ENCODE results near the gene SCYL1.

The SCYL1 gene

GRCh38 chr11:65492637-65493366 is 32.1 kb upstream of the SCYL1 start:
- no peak for DNase-seq (ENCODE audit: low read depth, low spot score)
- no peak overlapping the region for H3K4me3 ChIP-seq (ENCODE audit: low read length)

DNA sequence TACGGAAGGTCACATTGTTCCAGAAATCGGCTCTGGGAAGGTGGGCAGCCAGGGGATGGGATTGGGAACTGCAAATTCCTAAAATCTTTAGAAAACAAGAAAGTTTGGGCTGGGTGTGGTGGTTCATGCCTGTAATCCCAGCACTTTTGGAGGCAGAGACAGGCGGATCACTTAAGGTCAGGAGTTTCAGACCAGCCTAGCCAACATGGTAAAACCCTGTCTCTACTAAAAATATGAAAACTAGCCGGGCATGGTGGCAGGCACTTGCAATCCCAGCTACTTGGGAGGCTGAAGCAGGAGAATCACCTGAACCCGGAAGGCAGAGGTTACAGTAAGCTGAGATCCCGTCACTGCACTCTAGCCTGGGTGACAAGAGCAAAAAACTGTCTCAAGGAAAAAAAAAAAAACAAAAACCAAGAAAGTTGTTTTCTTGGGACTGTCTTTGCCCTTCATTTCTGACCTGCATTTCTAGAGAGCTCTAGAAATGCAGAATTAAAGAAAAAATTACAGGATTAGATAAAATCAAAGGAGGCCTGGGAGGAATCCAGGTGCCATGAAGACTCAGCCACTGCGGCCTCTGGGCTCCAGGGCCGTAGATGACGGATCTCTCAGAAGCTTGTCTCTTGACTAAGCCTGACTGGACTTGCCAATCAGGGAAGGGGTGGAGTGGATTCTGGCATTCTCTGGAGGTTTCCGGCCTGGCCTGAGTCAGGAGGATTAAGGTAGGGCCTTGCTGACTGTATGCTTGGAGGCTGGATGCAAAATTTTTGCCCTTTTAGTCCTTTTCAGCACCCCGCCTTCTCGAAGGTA is 31.3 kb upstream of the SCYL1 start:
- no peak overlapping the region for H3K4me3 ChIP-seq (ENCODE audit: low read length)
- no peak for DNase-seq (ENCODE audit: low read depth, low spot score)

DNA sequence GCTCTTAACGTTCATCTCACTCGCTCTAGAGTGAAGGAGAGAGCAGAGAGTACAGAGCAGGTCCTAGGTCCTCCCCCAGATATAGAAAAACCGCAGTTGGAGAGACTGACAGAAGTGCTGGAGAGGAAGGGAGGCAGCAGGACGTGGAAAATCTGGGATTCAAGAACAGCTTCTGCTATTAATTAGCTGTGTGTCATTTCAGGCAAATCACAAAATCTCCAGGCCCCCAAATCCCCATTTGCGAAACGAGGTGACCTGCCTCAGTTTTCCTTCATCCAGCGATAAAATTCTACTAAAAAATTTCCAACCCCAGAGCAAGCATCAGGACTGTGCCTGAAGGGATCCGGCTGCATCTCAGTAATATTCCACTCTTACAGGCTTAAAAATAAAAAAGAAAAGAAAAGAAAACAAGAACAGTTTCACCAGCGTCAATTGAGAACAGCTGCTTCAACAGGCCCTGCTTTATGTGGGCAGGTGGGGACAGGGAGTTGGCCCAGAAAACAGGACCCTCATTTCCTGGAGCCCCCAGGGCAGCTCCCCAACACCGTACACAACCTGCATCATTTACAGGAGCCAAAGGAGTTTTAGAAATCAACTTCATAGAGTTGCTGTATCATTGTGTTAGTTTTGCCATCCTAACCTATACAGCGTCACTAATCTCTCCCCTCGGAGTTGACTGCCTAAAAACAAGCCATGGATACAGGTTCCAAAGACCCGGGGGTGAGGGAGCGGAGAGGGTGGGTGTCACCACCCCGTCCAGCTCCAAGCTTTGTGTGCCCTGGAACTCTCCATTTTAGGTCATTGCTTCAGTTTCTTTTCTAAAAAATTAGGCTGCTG is 28.4 kb upstream of the SCYL1 start:
- no peak for DNase-seq (ENCODE audit: low read depth, low spot score)
- H3K4me3 ChIP-seq (ENCODE audit: low read length), result peak overlapping the region; percentile 54

- H3K4me3 ChIP-seq (ENCODE audit: low read length), result peak overlapping the region; percentile 75
- peak; percentile 98 for DNase-seq (ENCODE audit: low read depth, low spot score)
These were observed 27.5 kb upstream of the SCYL1 start for GRCh38 chr11:65497141-65498041.

- peak overlapping the region; percentile 75 for H3K4me3 ChIP-seq (ENCODE audit: low read length)
- peak; percentile 85 for DNase-seq (ENCODE audit: low read depth, low spot score)
These were observed 26.7 kb upstream of the SCYL1 start for GRCh38 chr11:65498042-65498726.

DNA sequence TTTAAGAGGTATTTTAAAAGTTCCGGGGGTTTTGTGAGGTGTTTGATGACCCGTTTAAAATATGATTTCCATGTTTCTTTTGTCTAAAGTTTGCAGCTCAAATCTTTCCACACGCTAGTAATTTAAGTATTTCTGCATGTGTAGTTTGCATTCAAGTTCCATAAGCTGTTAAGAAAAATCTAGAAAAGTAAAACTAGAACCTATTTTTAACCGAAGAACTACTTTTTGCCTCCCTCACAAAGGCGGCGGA is 26.2 kb upstream of the SCYL1 start:
- peak overlapping the region; percentile 75 for H3K4me3 ChIP-seq (ENCODE audit: low read length)

GRCh38 chr11:65498977-65499712 is 25.7 kb upstream of the SCYL1 start, which contains the start of gene MALAT1:
Gene MALAT1 (plus strand): TSS chr11:65499045.
- peak; percentile 97 for DNase-seq (ENCODE audit: low read depth, low spot score)
- peak within 1 kb of the TSS; percentile 75 for H3K4me3 ChIP-seq (ENCODE audit: low read length)

More for the DNA sequence above, 26.2 kb upstream of the SCYL1 start:
- no peak for DNase-seq (ENCODE audit: low read depth, low spot score)

- H3K4me3 ChIP-seq (ENCODE audit: low read length), result peak overlapping the region; percentile 75
- DNase-seq (ENCODE audit: low read depth, low spot score), result no peak
These were observed 25.0 kb upstream of the SCYL1 start for GRCh38 chr11:65499713-65500386.

DNA sequence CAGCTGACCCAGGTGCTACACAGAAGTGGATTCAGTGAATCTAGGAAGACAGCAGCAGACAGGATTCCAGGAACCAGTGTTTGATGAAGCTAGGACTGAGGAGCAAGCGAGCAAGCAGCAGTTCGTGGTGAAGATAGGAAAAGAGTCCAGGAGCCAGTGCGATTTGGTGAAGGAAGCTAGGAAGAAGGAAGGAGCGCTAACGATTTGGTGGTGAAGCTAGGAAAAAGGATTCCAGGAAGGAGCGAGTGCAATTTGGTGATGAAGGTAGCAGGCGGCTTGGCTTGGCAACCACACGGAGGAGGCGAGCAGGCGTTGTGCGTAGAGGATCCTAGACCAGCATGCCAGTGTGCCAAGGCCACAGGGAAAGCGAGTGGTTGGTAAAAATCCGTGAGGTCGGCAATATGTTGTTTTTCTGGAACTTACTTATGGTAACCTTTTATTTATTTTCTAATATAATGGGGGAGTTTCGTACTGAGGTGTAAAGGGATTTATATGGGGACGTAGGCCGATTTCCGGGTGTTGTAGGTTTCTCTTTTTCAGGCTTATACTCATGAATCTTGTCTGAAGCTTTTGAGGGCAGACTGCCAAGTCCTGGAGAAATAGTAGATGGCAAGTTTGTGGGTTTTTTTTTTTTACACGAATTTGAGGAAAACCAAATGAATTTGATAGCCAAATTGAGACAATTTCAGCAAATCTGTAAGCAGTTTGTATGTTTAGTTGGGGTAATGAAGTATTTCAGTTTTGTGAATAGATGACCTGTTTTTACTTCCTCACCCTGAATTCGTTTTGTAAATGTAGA is 24.3 kb upstream of the SCYL1 start:
- no peak for DNase-seq (ENCODE audit: low read depth, low spot score)
- H3K4me3 ChIP-seq (ENCODE audit: low read length), result peak overlapping the region; percentile 75

- DNase-seq (ENCODE audit: low read depth, low spot score), result no peak
- peak overlapping the region; percentile 75 for H3K4me3 ChIP-seq (ENCODE audit: low read length)
These were observed 23.8 kb upstream of the SCYL1 start for GRCh38 chr11:65501186-65501471.

DNA sequence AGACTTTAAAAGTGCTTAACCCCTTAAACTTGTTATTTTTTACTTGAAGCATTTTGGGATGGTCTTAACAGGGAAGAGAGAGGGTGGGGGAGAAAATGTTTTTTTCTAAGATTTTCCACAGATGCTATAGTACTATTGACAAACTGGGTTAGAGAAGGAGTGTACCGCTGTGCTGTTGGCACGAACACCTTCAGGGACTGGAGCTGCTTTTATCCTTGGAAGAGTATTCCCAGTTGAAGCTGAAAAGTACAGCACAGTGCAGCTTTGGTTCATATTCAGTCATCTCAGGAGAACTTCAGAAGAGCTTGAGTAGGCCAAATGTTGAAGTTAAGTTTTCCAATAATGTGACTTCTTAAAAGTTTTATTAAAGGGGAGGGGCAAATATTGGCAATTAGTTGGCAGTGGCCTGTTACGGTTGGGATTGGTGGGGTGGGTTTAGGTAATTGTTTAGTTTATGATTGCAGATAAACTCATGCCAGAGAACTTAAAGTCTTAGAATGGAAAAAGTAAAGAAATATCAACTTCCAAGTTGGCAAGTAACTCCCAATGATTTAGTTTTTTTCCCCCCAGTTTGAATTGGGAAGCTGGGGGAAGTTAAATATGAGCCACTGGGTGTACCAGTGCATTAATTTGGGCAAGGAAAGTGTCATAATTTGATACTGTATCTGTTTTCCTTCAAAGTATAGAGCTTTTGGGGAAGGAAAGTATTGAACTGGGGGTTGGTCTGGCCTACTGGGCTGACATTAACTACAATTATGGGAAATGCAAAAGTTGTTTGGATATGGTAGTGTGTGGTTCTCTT is 23.2 kb upstream of the SCYL1 start:
- no peak for DNase-seq (ENCODE audit: low read depth, low spot score)
- H3K4me3 ChIP-seq (ENCODE audit: low read length), result peak overlapping the region; percentile 75

DNA sequence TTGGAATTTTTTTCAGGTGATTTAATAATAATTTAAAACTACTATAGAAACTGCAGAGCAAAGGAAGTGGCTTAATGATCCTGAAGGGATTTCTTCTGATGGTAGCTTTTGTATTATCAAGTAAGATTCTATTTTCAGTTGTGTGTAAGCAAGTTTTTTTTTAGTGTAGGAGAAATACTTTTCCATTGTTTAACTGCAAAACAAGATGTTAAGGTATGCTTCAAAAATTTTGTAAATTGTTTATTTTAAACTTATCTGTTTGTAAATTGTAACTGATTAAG is 22.7 kb upstream of the SCYL1 start:
- no peak for DNase-seq (ENCODE audit: low read depth, low spot score)
- H3K4me3 ChIP-seq (ENCODE audit: low read length), result peak overlapping the region; percentile 75

DNA sequence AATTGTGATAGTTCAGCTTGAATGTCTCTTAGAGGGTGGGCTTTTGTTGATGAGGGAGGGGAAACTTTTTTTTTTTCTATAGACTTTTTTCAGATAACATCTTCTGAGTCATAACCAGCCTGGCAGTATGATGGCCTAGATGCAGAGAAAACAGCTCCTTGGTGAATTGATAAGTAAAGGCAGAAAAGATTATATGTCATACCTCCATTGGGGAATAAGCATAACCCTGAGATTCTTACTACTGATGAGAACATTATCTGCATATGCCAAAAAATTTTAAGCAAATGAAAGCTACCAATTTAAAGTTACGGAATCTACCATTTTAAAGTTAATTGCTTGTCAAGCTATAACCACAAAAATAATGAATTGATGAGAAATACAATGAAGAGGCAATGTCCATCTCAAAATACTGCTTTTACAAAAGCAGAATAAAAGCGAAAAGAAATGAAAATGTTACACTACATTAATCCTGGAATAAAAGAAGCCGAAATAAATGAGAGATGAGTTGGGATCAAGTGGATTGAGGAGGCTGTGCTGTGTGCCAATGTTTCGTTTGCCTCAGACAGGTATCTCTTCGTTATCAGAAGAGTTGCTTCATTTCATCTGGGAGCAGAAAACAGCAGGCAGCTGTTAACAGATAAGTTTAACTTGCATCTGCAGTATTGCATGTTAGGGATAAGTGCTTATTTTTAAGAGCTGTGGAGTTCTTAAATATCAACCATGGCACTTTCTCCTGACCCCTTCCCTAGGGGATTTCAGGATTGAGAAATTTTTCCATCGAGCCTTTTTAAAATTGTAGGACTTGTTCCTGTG is 22.1 kb upstream of the SCYL1 start:
- no peak for DNase-seq (ENCODE audit: low read depth, low spot score)

DNA sequence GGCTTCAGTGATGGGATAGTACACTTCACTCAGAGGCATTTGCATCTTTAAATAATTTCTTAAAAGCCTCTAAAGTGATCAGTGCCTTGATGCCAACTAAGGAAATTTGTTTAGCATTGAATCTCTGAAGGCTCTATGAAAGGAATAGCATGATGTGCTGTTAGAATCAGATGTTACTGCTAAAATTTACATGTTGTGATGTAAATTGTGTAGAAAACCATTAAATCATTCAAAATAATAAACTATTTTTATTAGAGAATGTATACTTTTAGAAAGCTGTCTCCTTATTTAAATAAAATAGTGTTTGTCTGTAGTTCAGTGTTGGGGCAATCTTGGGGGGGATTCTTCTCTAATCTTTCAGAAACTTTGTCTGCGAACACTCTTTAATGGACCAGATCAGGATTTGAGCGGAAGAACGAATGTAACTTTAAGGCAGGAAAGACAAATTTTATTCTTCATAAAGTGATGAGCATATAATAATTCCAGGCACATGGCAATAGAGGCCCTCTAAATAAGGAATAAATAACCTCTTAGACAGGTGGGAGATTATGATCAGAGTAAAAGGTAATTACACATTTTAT is 21.4 kb upstream of the SCYL1 start:
- H3K4me3 ChIP-seq (ENCODE audit: low read length), result no peak overlapping the region
- no peak for DNase-seq (ENCODE audit: low read depth, low spot score)

More for the DNA sequence above, 22.1 kb upstream of the SCYL1 start:
- H3K4me3 ChIP-seq (ENCODE audit: low read length), result peak overlapping the region; percentile 75

All from Jurkat, Clone E6-1 (cell line).